ENCODE results near the gene FUNDC2. TPM values are rescaled to one million over a fixed set of nuclear protein-coding genes. Genes with fewer than 3 reads are reported as not detected.

Gene FUNDC2
- total and polyA plus RNA-seq, 2 donors from 2014 or later, result 98.2 to 239 TPM

GRCh38 chrX:155009994-155010472 is 16.6 kb upstream of the FUNDC2 start:
- no peak for DNase-seq
- intact Hi-C loops (cut with DNase I), result no loop called here
- Histone ChIP-seq H3K9ac (ENCODE audit: low read length in 3 of 3) (no peak overlapping the region), H3K27ac (ENCODE audit: low read depth in 2 of 2, low read length in 2 of 2) (no peak overlapping the region), H3K36me3 (ENCODE audit: control insufficient read depth in 2 of 3, insufficient read depth in 3 of 3, low read length in 3 of 3) (no peaks in the 10 kb centered on the region), H3K9me3 (ENCODE audit: control insufficient read depth in 2 of 3, insufficient read depth in 1 of 3, low read length in 3 of 3) (no peaks in the 10 kb centered on the region), H3K27me3 (ENCODE audit: control insufficient read depth, insufficient read depth, low read length) (no peaks in the 10 kb centered on the region), H3K4me3 (ENCODE audit: low read length in 3 of 3) (no peak overlapping the region), H3K4me1 (ENCODE audit: control insufficient read depth in 2 of 3, insufficient read depth in 2 of 3, low read depth in 1 of 3, low read length in 3 of 3) (peaks cover 0 to 3% (median 0%) of the 10 kb centered on the region in 3 donors)
- FAIRE-seq, result peak; percentile 39
- TF ChIP-seq CTCF (IDR thresholded peaks at IDR 0.05; ENCODE audit: borderline replicate concordance, extremely low read depth, insufficient read depth), result no peak

GRCh38 chrX:155020591-155020990 is 6.1 kb upstream of the FUNDC2 start:
- H3K9ac ChIP-seq (ENCODE audit: low read length in 3 of 3), result no peak overlapping the region
- no peak overlapping the region for H3K27ac ChIP-seq (ENCODE audit: low read depth in 2 of 2, low read length in 2 of 2)
- intact Hi-C loops (cut with DNase I), result no loop called here
- no peaks in the 10 kb centered on the region for H3K4me1 ChIP-seq (ENCODE audit: control insufficient read depth in 2 of 3, insufficient read depth in 2 of 3, low read depth in 1 of 3, low read length in 3 of 3)
- TF ChIP-seq CTCF (IDR thresholded peaks at IDR 0.05; ENCODE audit: borderline replicate concordance, extremely low read depth, insufficient read depth), result no peak
- DNase-seq (no peak), FAIRE-seq (peak; percentile 77)
- H3K36me3 ChIP-seq (ENCODE audit: control insufficient read depth in 2 of 3, insufficient read depth in 3 of 3, low read length in 3 of 3), result no peaks in the 10 kb centered on the region
- no peaks in the 10 kb centered on the region for H3K9me3 ChIP-seq (ENCODE audit: control insufficient read depth in 2 of 3, insufficient read depth in 1 of 3, low read length in 3 of 3)
- no peaks in the 10 kb centered on the region for H3K27me3 ChIP-seq (ENCODE audit: control insufficient read depth, insufficient read depth, low read length)
- H3K4me3 ChIP-seq (ENCODE audit: low read length in 3 of 3), result no peak overlapping the region

GRCh38 chrX:155022585-155022984 is 4.1 kb upstream of the FUNDC2 start, which contains the start of gene F8:
Gene F8 (minus strand): TSS chrX:155022723. CDS start chrX:155022552, 171 bp downstream.
- Histone ChIP-seq H3K4me1 (ENCODE audit: control insufficient read depth in 2 of 3, insufficient read depth in 2 of 3, low read depth in 1 of 3, low read length in 3 of 3) (no peaks in the 10 kb centered on the region), H3K9ac (ENCODE audit: low read length in 3 of 3) (no peak within 1 kb of the TSS), H3K4me3 (ENCODE audit: low read length in 3 of 3) (peak within 1 kb of the TSS in 1 of 3 donors; percentile 32), H3K27ac (ENCODE audit: low read depth in 2 of 2, low read length in 2 of 2) (no peak within 1 kb of the TSS), H3K36me3 (ENCODE audit: control insufficient read depth in 2 of 3, insufficient read depth in 3 of 3, low read length in 3 of 3) (no peaks in the 10 kb centered on the region), H3K27me3 (ENCODE audit: control insufficient read depth, insufficient read depth, low read length) (no peaks in the 10 kb centered on the region), H3K9me3 (ENCODE audit: control insufficient read depth in 2 of 3, insufficient read depth in 1 of 3, low read length in 3 of 3) (no peaks in the 10 kb centered on the region)
- intact Hi-C loops (cut with DNase I), result no loop called here
- FAIRE-seq, result no peak
- no peak for TF ChIP-seq CTCF (IDR thresholded peaks at IDR 0.05; ENCODE audit: borderline replicate concordance, extremely low read depth, insufficient read depth)
- no peak for DNase-seq
